HepG2 (cell line): Measurements from ENCODE around the gene AGO4. TPM values are rescaled to one million over a fixed set of nuclear protein-coding genes. Genes with fewer than 3 reads are reported as not detected.

Experiments
- ATAC-seq: fragments of 200-7000 bp; cut with Tn5 transposase; 3 replicates; pipeline ENCODE4 v1.9.1; 2020; ENCODE audit warnings: mild to moderate bottlenecking, moderate library complexity
- BruUV-seq: library from RNA; stranded (reverse); fragments of 400-500 nt; replicated peaks from 2 replicates; lab custom pipeline; 2021; lab: Mats Ljungman, UMichigan
- CTCF ChIA-PET: fragments of 300-600 bp; formaldehyde crosslinking; extraction: SDS; loops from one replicate; lab custom pipeline; 2021; ENCODE audit warnings: low total read pairs, inconsistent platforms, low intra/inter-chr PET ratio; lab: Yijun Ruan, JAX
- POLR2A ChIA-PET: fragments of 350-600 bp; sonication (Branson Sonifier 250); formaldehyde crosslinking; loops from one replicate; lab custom pipeline; 2020; ENCODE audit warnings: antibody characterized with exemption, inconsistent platforms; lab: Yijun Ruan, JAX
- DNase-seq: peaks from one replicate; pipeline ENCODE4 v3.0.0-alpha.2; 2015; ENCODE audit warnings: low spot score
- FAIRE-seq: peaks from 3 replicates; lab custom pipeline; 2011; peaks lifted over from hg19 to GRCh38; lab: Jason Lieb, UNC
- H2AFZ ChIP-seq: one replicate; pipeline ENCODE4 v1.6.1; 2011; ENCODE audit warnings: low read length, inconsistent platforms
- H3K27ac ChIP-seq: fragments of 300-600 bp; 3 replicates; pipeline ENCODE4 v1.8.0; 2011; ENCODE audit warnings: mixed run types, mild to moderate bottlenecking, mixed read lengths, low read length, inconsistent platforms; ENCODE audit not compliant: insufficient read depth; ENCODE audit errors: extremely low read length
- H3K27me3 ChIP-seq, 2 experiments: fragments of 200-600 bp in 1 of 2; 2 replicates in 1 of 2; 3 replicates in 1 of 2; pipeline versions ENCODE4 v1.6.0 to v1.8.0; 2011; ENCODE audit warnings: low read length in 2 of 2, mild to moderate bottlenecking in 2 of 2, moderate library complexity in 2 of 2, inconsistent platforms in 1 of 2; ENCODE audit not compliant: insufficient read depth in 2 of 2, control insufficient read depth in 1 of 2
- H3K36me3 ChIP-seq, 2 experiments: fragments of 200-600 bp in 1 of 2; replicated peaks in 1 of 2; 2 replicates in 1 of 2; 3 replicates in 1 of 2; pipeline versions ENCODE4 v1.5.1 to v1.8.0; 2011; ENCODE audit warnings: low read length in 2 of 2, inconsistent platforms in 1 of 2; ENCODE audit not compliant: insufficient read depth in 2 of 2, control insufficient read depth in 1 of 2
- H3K4me1 ChIP-seq: 2 replicates; pipeline ENCODE4 v1.5.1; 2012; ENCODE audit warnings: low read length, inconsistent platforms; ENCODE audit not compliant: insufficient read depth
- H3K4me2 ChIP-seq: 2 replicates; pipeline ENCODE4 v1.6.0; 2011; ENCODE audit warnings: low read depth, low read length, inconsistent platforms
- H3K4me3 ChIP-seq, 3 experiments: fragments of 200-600 bp in 1 of 3; sonication (generic), shearing (Covaris generic) in 1 of 3; replicated peaks in 1 of 3; 2 replicates each; pipeline ENCODE4 v1.5.1; 2011 to 2016; ENCODE audit warnings: low read length in 3 of 3, inconsistent platforms in 2 of 3, low read depth in 2 of 3, mild to moderate bottlenecking in 2 of 3, control low read depth in 1 of 3, mixed read lengths in 1 of 3; ENCODE audit not compliant: insufficient read depth in 1 of 3
- H3K79me2 ChIP-seq: one replicate; pipeline ENCODE4 v1.6.1; 2011; ENCODE audit warnings: low read length, inconsistent platforms; ENCODE audit not compliant: insufficient read depth
- H3K9ac ChIP-seq: 2 replicates; pipeline ENCODE4 v1.6.0; 2011; ENCODE audit warnings: mild to moderate bottlenecking, low read depth, low read length, inconsistent platforms; ENCODE audit not compliant: insufficient read depth
- H3K9me3 ChIP-seq: 2 replicates; pipeline ENCODE4 v1.5.1; 2012; ENCODE audit warnings: mild to moderate bottlenecking, low read length
- H4K20me1 ChIP-seq: 2 replicates; pipeline ENCODE4 v1.6.0; 2011; ENCODE audit warnings: inconsistent platforms, mild to moderate bottlenecking, low read length, moderate library complexity; ENCODE audit not compliant: insufficient read depth
- ARNT2 ChIP-seq: sonication (generic); formaldehyde crosslinking; IDR thresholded peaks from 2 replicates; pipeline ENCODE4 v1.8.0; 2022; ENCODE audit warnings: mild to moderate bottlenecking, low read depth, missing genetic modification reagents, moderate library complexity
- IKZF5 ChIP-seq: IDR thresholded peaks from 2 replicates; pipeline ENCODE4 v1.6.1; 2018; ENCODE audit warnings: missing genetic modification reagents, mild to moderate bottlenecking, missing compliant biosample characterization
- KLF12 ChIP-seq: sonication (generic); formaldehyde crosslinking; IDR thresholded peaks from 2 replicates; pipeline ENCODE4 v1.4.0; 2020; ENCODE audit warnings: missing genetic modification reagents, borderline replicate concordance
- REPIN1 ChIP-seq: sonication (generic); formaldehyde crosslinking; IDR thresholded peaks from 2 replicates; pipeline ENCODE4 v1.8.0; 2022; ENCODE audit warnings: missing genetic modification reagents, low read depth, mild to moderate bottlenecking, borderline replicate concordance
- SOX6 ChIP-seq, 2 experiments: fragments of 450-650 bp in 1 of 2; sonication (generic) in 1 of 2; formaldehyde crosslinking in 1 of 2; IDR thresholded peaks; 2 replicates each; pipeline versions ENCODE4 v1.4.0 to v1.6.1; 2017 to 2020; ENCODE audit warnings: antibody characterized with exemption in 1 of 2, mild to moderate bottlenecking in 1 of 2, missing genetic modification reagents in 1 of 2
- ZFYVE20 ChIP-seq: sonication (generic); formaldehyde crosslinking; IDR thresholded peaks from 2 replicates; pipeline ENCODE4 v1.8.0; 2023; ENCODE audit warnings: low read depth, mild to moderate bottlenecking, moderate library complexity, missing genetic modification reagents, borderline replicate concordance
- ZHX2 ChIP-seq, 2 experiments: sonication (generic) in 1 of 2; formaldehyde crosslinking in 1 of 2; IDR thresholded peaks; 2 replicates each; pipeline versions ENCODE4 v1.6.1 to v1.9.0; 2014 to 2022; ENCODE audit warnings: antibody characterized with exemption in 1 of 2, borderline replicate concordance in 1 of 2, inconsistent platforms in 1 of 2, low read depth in 1 of 2, missing genetic modification reagents in 1 of 2
- ZKSCAN8 ChIP-seq: IDR thresholded peaks from 2 replicates; pipeline ENCODE4 v1.6.1; 2016; ENCODE audit warnings: borderline replicate concordance, missing genetic modification reagents, missing compliant biosample characterization
- ZNF468 ChIP-seq: sonication (generic); formaldehyde crosslinking; IDR thresholded peaks from 2 replicates; pipeline ENCODE4 v1.8.0; 2022; ENCODE audit warnings: mild to moderate bottlenecking, moderate library complexity, missing genetic modification reagents
- WGBS: methylation state at CpG from one replicate; pipeline ENCODE4 v1.1.6; 2017; ENCODE audit warnings: low lambda C conversion rate; 5-methylcytosine and 5-hydroxymethylcytosine counted together
- in situ Hi-C: cut with HindIII; loops from 2 replicates; pipeline ENCODE4 v1.10.0; 2017; ENCODE audit warnings: low pct_unique_long_range_greater_than_20kb; ENCODE audit not compliant: extremely low pct_ligation_motif_present
- intact Hi-C: fragments of 100-400 bp; cut with micrococcal nuclease; formaldehyde crosslinking; loops from one replicate; pipeline ENCODE4 v1.10.0; 2022; ENCODE audit not compliant: unreplicated experiment
- polyA plus RNA-seq, 8 experiments: library from polyadenylated mRNA; depleted of rRNA in 3 of 8; stranded (reverse) in 7 of 8; unstranded in 1 of 8; fragments of >200 nt; fragmentation: Illumina TruSeq in 4 of 8; extraction: Trizol in 4 of 8; gene quantifications; 2 replicates each; pipeline versions ENCODE4 v1.2.1 to v1.2.3, GENCODE V29; 2011 to 2016; ENCODE audit warnings: low read depth in 4 of 8, missing spikeins in 1 of 8, mixed read lengths in 1 of 8; ENCODE audit not compliant: insufficient read depth in 1 of 8
- total RNA-seq, 5 experiments: library from RNA; depleted of rRNA; stranded (reverse); fragments of >200 nt; fragmentation: Illumina TruSeq; extraction: Trizol; gene quantifications; 2 replicates each; pipeline ENCODE4 v1.2.3, GENCODE V29; 2016; ENCODE audit warnings: low read depth in 1 of 5

The AGO4 gene
- total and polyA plus RNA-seq, 2 of the 13 experiments (the other 11 are each of a cell fraction or from before 2014, with no cell fraction given) = 6.0 to 13.8 TPM

- 87% methylated on average over 1 of the region's 1 CpG for WGBS
- DNase-seq (no peak), FAIRE-seq (no peak), ATAC-seq (no peak)
- ChIA-PET CTCF (no interaction called here), POLR2A (no interaction called here)
- BruUV-seq = no TSS peak
- H3K27ac ChIP-seq = no peak overlapping the region
- intact Hi-C loops = no loop called here
- H3K27me3 ChIP-seq = no peaks in the 10 kb centered on the region
- no peaks in the 10 kb centered on the region for H4K20me1 ChIP-seq
- peaks cover 4 to 27% of the 10 kb centered on the region in 2 experiments; a peak in 3 of 5 replicates for H3K36me3 ChIP-seq
- H3K79me2 ChIP-seq = no peaks in the 10 kb centered on the region
- in situ Hi-C loops = no loop called here
- H2AFZ ChIP-seq = no peak overlapping the region
- no peak overlapping the region for H3K9ac ChIP-seq
- no peak overlapping the region for H3K4me3 ChIP-seq
- H3K9me3 ChIP-seq = no peaks in the 10 kb centered on the region
- H3K4me2 ChIP-seq = no peak overlapping the region
- no peaks in the 10 kb centered on the region for H3K4me1 ChIP-seq
- TF ChIP-seq ARNT2 (CRISPR knock-in tag) = no peak
Measured at GRCh38 chr1:35845766-35846165, 38.0 kb downstream of the AGO4 start.

GRCh38 chr1:35847935-35848565, 40.2 kb downstream of the AGO4 start:
- H3K36me3 ChIP-seq = peaks cover 2 to 15% of the 10 kb centered on the region in 2 experiments; a peak in 2 of 5 replicates
- no peak overlapping the region for H3K4me3 ChIP-seq
- CTCF ChIA-PET = no interaction called here
- DNase-seq (no peak), ATAC-seq (no peak), FAIRE-seq (no peak)
- no peaks in the 10 kb centered on the region for H3K27me3 ChIP-seq
- POLR2A ChIA-PET = no interaction called here
- no peak overlapping the region for H2AFZ ChIP-seq
- H3K9ac ChIP-seq = no peak overlapping the region
- H3K9me3 ChIP-seq = no peaks in the 10 kb centered on the region
- no peak overlapping the region for H3K27ac ChIP-seq
- H3K4me2 ChIP-seq = no peak overlapping the region
- 97% methylated on average over 1 of the region's 1 CpG for WGBS
- in situ Hi-C loops (no loop called here), intact Hi-C loops (no loop called here)
- no peaks in the 10 kb centered on the region for H3K79me2 ChIP-seq
- BruUV-seq = no TSS peak
- no peaks in the 10 kb centered on the region; the same call in 1 of the 2 replicates for H4K20me1 ChIP-seq
- H3K4me1 ChIP-seq = no peaks in the 10 kb centered on the region
- TF ChIP-seq ZKSCAN8 (CRISPR knock-in tag) (no peak), SOX6 (IDR thresholded peaks at IDR 0.05) (no peak), SOX6 (CRISPR knock-in tag; IDR thresholded peaks at IDR 0.05) (no peak), ZHX2 (IDR thresholded peaks at IDR 0.05; ENCODE audit: low read depth) (no peak), ZHX2 (CRISPR knock-in tag; IDR thresholded peaks at IDR 0.05; ENCODE audit: borderline replicate concordance) (no peak), ZNF468 (CRISPR knock-in tag) (no peak), ZFYVE20 (CRISPR knock-in tag) (no peak), KLF12 (CRISPR knock-in tag) (no peak), IKZF5 (CRISPR knock-in tag) (no peak), REPIN1 (CRISPR knock-in tag) (no peak)
